Body of pancreas (tissue), 4 donors: Measurements from ENCODE around the gene SCIMP. TPM values are rescaled to one million over a fixed set of nuclear protein-coding genes. Genes with fewer than 3 reads are reported as not detected.
"Not testable (repeated sequence)": the region's sequence is repeated elsewhere in the genome, so short reads cannot be mapped to it uniquely, and the experiment has no call there.

Experiments used
- ATAC-seq: fragments of 150-250 bp; one replicate; pipeline ENCODE4 v1.9.1; 2016
- DNase-seq, 4 donors: peaks; one replicate each; pipeline ENCODE4 v3.0.0-alpha.2; 2019
- H3K27ac ChIP-seq, 4 donors: fragments of 200-600 bp; sonication (generic); 1 replicate in 3 of 4; 2 replicates in 1 of 4; pipeline versions ENCODE4 v1.5.1 to v1.6.1; 2016 to 2019; ENCODE audit warnings: mild to moderate bottlenecking in 1 of 4, mixed read lengths in 1 of 4, moderate library complexity in 1 of 4
- H3K27me3 ChIP-seq, 2 donors: fragments of 200-600 bp; sonication (generic); one replicate each; pipeline ENCODE4 v1.6.0; 2016; ENCODE audit warnings: mild to moderate bottlenecking in 1 of 2
- H3K36me3 ChIP-seq, 2 donors: fragments of 200-600 bp; sonication (generic); replicated peaks in 1 of 2; 2 replicates each; pipeline ENCODE4 v1.5.1; 2016; ENCODE audit warnings: low read depth in 2 of 2; ENCODE audit not compliant: insufficient read depth in 1 of 2
- H3K4me1 ChIP-seq: fragments of 200-600 bp; sonication (generic); one replicate; pipeline ENCODE4 v1.6.0; 2016
- H3K4me3 ChIP-seq, 2 donors: fragments of 200-600 bp; sonication (generic); 1 replicate in 1 of 2; 2 replicates in 1 of 2; pipeline ENCODE4 v1.5.1; 2016 to 2019
- H3K9me3 ChIP-seq, 3 donors: fragments of 200-600 bp; sonication (generic); 1 replicate in 2 of 3; 2 replicates in 1 of 3; pipeline ENCODE4 v1.5.1; 2016
- POLR2A ChIP-seq, 3 donors: fragments of 450-650 bp; IDR thresholded peaks; one replicate each; pipeline ENCODE4 v1.6.1; 2016; ENCODE audit warnings: antibody characterized with exemption in 3 of 3, mild to moderate bottlenecking in 2 of 3
- WGBS, 2 donors: methylation state at CpG; one replicate each; pipeline ENCODE4 v1.1.5; 2017; 5-methylcytosine and 5-hydroxymethylcytosine counted together
- intact Hi-C: fragments of 100-400 bp; cut with DNase I; formaldehyde crosslinking; loops from one replicate; pipeline ENCODE4 v1.15.1; 2023
- total RNA-seq, 2 donors: library from RNA; depleted of rRNA; stranded (reverse); fragments of >200 nt; gene quantifications; one replicate each; pipeline ENCODE4 v1.1.0, GENCODE V29; 2016
- TF ChIP-seq, protein P1 (sequence below), 7 experiments: fragments of 450-650 bp in 4 of 7; fragments of 200-600 bp in 3 of 7; sonication (generic) in 3 of 7; IDR thresholded peaks; one replicate each; pipeline ENCODE4 v1.5.1; 2016 to 2019; ENCODE audit warnings: antibody characterized with exemption in 7 of 7

Gene SCIMP
- total RNA-seq, 2 donors from 2014 or later = 0.33 to 2.1 TPM

GRCh38 chr17:5237541-5238016 is 2.9 kb upstream of the SCIMP start:
- H3K4me3 ChIP-seq = no peak overlapping the region
- ATAC-seq (peak; percentile 66), DNase-seq (peak; percentile 37 to 69 (median 58))
- intact Hi-C loops = no loop called here
- no peaks in the 10 kb centered on the region for H3K27me3 ChIP-seq
- 24 to 33% methylated on average over 5 to 6 of the region's 6 CpGs for WGBS, 2 donors
- TF ChIP-seq, protein P1, sequence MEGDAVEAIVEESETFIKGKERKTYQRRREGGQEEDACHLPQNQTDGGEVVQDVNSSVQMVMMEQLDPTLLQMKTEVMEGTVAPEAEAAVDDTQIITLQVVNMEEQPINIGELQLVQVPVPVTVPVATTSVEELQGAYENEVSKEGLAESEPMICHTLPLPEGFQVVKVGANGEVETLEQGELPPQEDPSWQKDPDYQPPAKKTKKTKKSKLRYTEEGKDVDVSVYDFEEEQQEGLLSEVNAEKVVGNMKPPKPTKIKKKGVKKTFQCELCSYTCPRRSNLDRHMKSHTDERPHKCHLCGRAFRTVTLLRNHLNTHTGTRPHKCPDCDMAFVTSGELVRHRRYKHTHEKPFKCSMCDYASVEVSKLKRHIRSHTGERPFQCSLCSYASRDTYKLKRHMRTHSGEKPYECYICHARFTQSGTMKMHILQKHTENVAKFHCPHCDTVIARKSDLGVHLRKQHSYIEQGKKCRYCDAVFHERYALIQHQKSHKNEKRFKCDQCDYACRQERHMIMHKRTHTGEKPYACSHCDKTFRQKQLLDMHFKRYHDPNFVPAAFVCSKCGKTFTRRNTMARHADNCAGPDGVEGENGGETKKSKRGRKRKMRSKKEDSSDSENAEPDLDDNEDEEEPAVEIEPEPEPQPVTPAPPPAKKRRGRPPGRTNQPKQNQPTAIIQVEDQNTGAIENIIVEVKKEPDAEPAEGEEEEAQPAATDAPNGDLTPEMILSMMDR (IDR thresholded peaks at IDR 0.05) = peak; percentile 24 to 54 (median 48)
- no peak for TF ChIP-seq POLR2A (IDR thresholded peaks at IDR 0.05)
- H3K27ac ChIP-seq = no peak overlapping the region
- H3K36me3 ChIP-seq = no peaks in the 10 kb centered on the region
- peaks cover 7% of the 10 kb centered on the region for H3K4me1 ChIP-seq
- H3K9me3 ChIP-seq = no peaks in the 10 kb centered on the region

DNA sequence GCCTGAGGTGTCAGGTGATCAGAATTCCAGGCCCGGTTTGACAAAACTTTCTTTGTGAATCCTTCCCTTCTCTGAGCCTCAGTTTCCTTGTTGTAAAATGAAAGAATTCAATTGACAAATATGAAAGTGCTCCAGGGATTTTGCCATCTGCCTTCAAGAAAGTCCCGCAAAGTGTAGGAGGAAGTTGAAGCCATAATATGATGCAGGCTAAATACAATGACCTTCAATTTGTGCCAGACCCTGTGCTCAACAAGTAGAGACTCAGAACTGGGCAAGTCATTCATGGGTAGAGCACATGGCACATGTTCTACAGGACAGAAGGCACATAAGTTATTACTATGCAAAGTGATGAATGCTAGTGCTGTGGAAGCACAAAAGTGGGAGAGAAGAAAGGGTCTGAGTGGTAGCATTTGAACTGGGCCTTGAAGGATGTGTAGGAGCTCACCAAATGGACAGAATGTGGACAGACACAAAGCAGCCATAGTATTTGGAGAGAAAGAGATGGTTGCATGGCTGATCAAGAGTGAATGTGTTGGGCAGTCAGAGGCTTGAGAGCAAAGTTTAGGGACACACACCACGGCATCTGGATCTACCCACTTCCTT is 2.4 kb upstream of the SCIMP start:
- TF ChIP-seq, protein P1 (IDR thresholded peaks at IDR 0.05) = no peak
- no peak for TF ChIP-seq POLR2A (IDR thresholded peaks at IDR 0.05)
- no peaks in the 10 kb centered on the region for H3K9me3 ChIP-seq
- H3K4me3 ChIP-seq = no peak overlapping the region
- WGBS, 2 donors = 82 to 92% methylated on average over 3 of the region's 3 CpGs
- ATAC-seq = no peak
- intact Hi-C loops = no loop called here
- no peak for DNase-seq
- no peaks in the 10 kb centered on the region for H3K36me3 ChIP-seq
- H3K4me1 ChIP-seq = peaks cover 9% of the 10 kb centered on the region
- H3K27me3 ChIP-seq = no peaks in the 10 kb centered on the region
- H3K27ac ChIP-seq = no peak overlapping the region

- H3K9me3 ChIP-seq, ATAC-seq, intact Hi-C loops, H3K27me3 ChIP-seq, DNase-seq, H3K4me3 ChIP-seq, H3K36me3 ChIP-seq, H3K27ac ChIP-seq, H3K4me1 ChIP-seq: not testable (repeated sequence)
- 92 to 100% methylated on average over 6 to 7 of the region's 7 CpGs for WGBS, 2 donors
These were observed 1.2 kb downstream of the SCIMP start for GRCh38 chr17:5233492-5233891.

- Histone ChIP-seq H3K9me3 (no peaks in the 10 kb centered on the region), H3K27ac (no peak overlapping the region), H3K4me3 (no peak overlapping the region), H3K4me1 (peaks cover 3% of the 10 kb centered on the region), H3K27me3 (no peaks in the 10 kb centered on the region), H3K36me3 (no peaks in the 10 kb centered on the region)
- TF ChIP-seq POLR2A (IDR thresholded peaks at IDR 0.05) = no peak
- TF ChIP-seq, protein P1 (IDR thresholded peaks at IDR 0.05) = no peak
- DNase-seq = peak in 1 of 4 donors; percentile 13
- no peak for ATAC-seq
- intact Hi-C loops = no loop called here
- 92% methylated on average over 13 to 15 of the region's 15 CpGs for WGBS, 2 donors
These were observed 7.5 kb downstream of the SCIMP start for GRCh38 chr17:5226940-5227878.

DNA sequence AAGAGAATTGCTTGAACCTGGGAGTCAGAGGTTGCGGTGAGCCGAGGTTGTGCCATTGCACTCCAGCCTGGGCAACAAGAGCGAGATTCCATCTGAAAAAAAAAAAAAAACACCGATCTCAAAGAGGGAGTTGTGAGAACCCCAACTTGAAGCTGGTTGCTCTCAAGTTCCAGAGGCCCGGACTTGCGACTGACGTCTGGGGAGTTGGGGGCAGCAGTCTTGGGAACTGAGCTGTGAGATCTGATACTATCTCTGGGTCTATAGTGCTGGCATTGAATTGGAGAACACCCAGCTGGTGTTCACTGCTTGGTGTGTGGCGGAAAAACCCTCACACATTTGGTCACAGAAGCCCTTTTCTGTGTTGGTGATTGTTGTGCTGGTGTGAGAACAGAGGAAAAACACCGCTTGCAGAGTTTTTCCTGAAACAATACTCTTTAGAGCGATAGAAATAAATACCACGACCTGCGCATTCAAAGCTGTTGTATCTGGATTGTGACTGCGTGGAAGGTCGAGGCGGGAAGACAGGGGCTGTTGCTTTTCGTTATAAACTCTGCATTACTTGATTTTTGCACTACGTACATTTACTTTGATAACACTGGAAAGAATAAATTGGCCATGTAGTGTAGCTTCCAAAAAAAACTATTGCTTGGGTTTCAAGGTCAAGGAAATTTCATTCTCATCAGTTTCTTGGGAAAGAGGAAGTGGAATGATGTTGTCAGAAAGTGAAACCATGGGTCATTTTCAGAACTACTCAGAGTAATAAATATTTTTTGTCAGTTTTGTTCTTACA is 8.8 kb downstream of the SCIMP start:
- Histone ChIP-seq H3K4me3 (no peak overlapping the region), H3K36me3 (no peaks in the 10 kb centered on the region), H3K27ac (no peak overlapping the region), H3K4me1 (no peaks in the 10 kb centered on the region), H3K9me3 (no peaks in the 10 kb centered on the region), H3K27me3 (no peaks in the 10 kb centered on the region)
- no peak for ATAC-seq
- DNase-seq = no peak
- no peak for TF ChIP-seq POLR2A (IDR thresholded peaks at IDR 0.05)
- TF ChIP-seq, protein P1 (IDR thresholded peaks at IDR 0.05) = no peak
- 87 to 93% methylated on average over 17 of the region's 17 CpGs for WGBS, 2 donors
- intact Hi-C loops = no loop called here

DNA sequence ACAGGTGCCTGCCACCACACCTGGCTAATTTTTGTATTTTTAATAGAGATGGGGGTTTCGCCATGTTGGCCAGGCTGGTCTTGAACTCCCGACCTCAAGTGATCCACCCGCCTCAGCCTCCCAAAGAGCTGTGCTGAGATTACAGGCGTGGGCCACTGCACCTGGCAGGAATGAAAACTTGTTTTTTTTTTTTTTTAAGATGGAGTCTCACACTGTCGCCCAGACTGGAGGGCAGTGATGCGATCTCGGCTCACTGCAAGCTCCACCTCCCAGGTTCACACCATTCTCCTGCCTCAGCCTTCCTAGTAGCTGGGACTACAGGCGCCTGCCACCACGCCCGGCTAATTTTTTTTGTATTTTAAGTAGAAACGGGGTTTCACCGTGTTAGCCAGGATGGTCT is 12.7 kb downstream of the SCIMP start:
- H3K27ac ChIP-seq = peak overlapping the region in 1 of 4 donors; percentile 41
- ATAC-seq, intact Hi-C loops: not testable (repeated sequence)

More for the DNA sequence above, 12.7 kb downstream of the SCIMP start:
- H3K9me3 ChIP-seq, H3K4me3 ChIP-seq, H3K27me3 ChIP-seq, H3K36me3 ChIP-seq, H3K4me1 ChIP-seq, DNase-seq: not testable (repeated sequence)
- 89 to 92% methylated on average over 11 to 12 of the region's 12 CpGs for WGBS, 2 donors
